Muscle layer of duodenum (tissue), 2 donors: Measurements from ENCODE around the gene MAPK11.

ENCODE experiments used
- H3K27ac ChIP-seq: one replicate; pipeline ENCODE4 v1.7.0; 2013; ENCODE audit warnings: mild to moderate bottlenecking, low read length
- H3K27me3 ChIP-seq: one replicate; pipeline ENCODE4 v1.7.0; 2013; ENCODE audit warnings: low read depth, mild to moderate bottlenecking, control low read depth, low read length
- H3K36me3 ChIP-seq, 2 donors: one replicate each; pipeline ENCODE4 v1.7.0; 2013; ENCODE audit warnings: low read length in 2 of 2, control low read depth in 1 of 2, mild to moderate bottlenecking in 1 of 2; ENCODE audit not compliant: insufficient read depth in 2 of 2, control insufficient read depth in 1 of 2
- H3K4me1 ChIP-seq, 2 donors: one replicate each; pipeline ENCODE4 v1.7.0; 2013; ENCODE audit warnings: low read length in 2 of 2, mild to moderate bottlenecking in 2 of 2, control low read depth in 1 of 2, moderate library complexity in 1 of 2; ENCODE audit not compliant: insufficient read depth in 2 of 2, control insufficient read depth in 1 of 2
- H3K4me3 ChIP-seq, 2 donors: one replicate each; pipeline ENCODE4 v1.7.0; 2013; ENCODE audit warnings: low read length in 2 of 2, low read depth in 1 of 2, mild to moderate bottlenecking in 1 of 2
- H3K9me3 ChIP-seq, 2 donors: one replicate each; pipeline ENCODE4 v1.7.0; 2013; ENCODE audit warnings: low read length in 2 of 2, control low read depth in 1 of 2, mild to moderate bottlenecking in 1 of 2; ENCODE audit not compliant: control insufficient read depth in 1 of 2
- donor health status: healthy.

Gene MAPK11

DNA sequence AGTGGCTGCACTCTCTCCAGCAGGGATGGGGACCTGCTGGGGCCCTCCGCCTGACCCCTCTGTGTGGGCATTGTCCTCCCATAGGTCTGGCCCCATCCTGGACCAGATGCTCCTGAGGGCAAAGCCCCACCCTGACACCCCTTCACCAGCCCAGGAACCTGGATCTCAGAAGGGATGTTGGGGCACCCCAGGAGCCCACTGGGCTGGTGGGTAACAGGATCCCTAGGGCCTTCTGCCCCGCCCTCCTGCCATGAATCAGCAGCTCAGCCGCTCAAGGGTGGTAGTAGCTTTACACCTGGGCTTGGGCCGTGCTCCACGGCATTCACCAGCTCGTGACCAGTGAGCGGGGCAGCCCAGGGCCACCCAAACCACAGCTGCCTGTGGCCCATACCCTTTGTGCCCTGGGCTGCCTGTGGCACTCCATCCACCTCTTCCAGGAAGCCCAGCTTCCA is 7.7 kb downstream of the MAPK11 start:
- Histone ChIP-seq H3K4me1 (peaks cover 0 to 29% of the 10 kb centered on the region in 2 donors), H3K9me3 (no peaks in the 10 kb centered on the region), H3K27me3 (peaks cover 12% of the 10 kb centered on the region), H3K36me3 (no peaks in the 10 kb centered on the region), H3K27ac (no peak overlapping the region), H3K4me3 (no peak overlapping the region)

DNA sequence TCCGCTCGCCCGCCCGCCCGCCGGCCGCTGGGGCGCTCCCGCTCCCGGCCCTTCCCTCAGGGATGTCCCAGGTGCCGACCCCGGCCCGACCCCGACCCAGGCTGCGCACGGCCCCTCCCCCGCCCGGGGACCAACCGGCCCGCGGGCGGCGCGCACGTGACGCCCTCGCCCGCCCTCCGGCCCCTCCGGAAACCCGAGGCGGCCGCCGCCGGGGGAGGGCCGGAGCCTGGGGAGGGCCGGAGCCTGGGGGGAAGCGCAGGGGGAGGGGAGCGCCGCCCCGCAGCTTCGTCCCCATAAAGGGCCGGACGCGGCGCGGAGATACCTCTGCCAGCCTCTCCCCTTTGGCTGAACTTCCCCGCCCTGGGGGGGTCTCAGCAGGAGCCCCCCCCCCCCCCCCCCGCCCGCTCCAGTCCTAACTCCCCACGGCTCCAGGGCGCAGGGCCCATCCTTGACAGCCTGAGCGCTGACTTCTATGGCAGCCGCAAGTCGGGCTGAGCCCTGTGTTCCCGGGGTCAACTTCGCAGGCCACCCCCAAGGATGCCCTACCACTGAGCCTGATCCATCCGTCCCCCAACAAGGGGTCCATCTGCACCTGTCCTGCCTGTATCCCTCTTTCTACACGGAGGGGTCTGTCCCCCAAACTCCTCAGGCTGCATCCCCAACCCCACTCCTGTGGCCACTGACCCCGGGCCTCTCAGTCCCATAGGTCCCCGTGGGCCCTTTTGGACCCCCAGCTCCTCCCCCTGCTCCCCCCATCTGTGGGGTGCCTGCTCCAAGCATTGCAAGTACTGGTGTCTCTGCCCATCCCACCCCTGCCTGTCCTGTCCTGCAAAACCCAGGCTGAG is 8.3 kb downstream of the MAPK11 start, which contains the start of gene MAPK12:
Gene MAPK12 (minus strand): TSS at position 69 of the 845 bp plus-strand sequence. CDS start 174 bp downstream, outside the sequence.
- H3K9me3 ChIP-seq, result no peaks in the 10 kb centered on the region
- peaks cover 0 to 22% of the 10 kb centered on the region in 2 donors for H3K4me1 ChIP-seq
- no peak within 1 kb of the TSS for H3K27ac ChIP-seq
- peaks cover 12% of the 10 kb centered on the region for H3K27me3 ChIP-seq
- no peaks in the 10 kb centered on the region for H3K36me3 ChIP-seq
- H3K4me3 ChIP-seq, result peak within 1 kb of the TSS in 1 of 2 donors; percentile 57

DNA sequence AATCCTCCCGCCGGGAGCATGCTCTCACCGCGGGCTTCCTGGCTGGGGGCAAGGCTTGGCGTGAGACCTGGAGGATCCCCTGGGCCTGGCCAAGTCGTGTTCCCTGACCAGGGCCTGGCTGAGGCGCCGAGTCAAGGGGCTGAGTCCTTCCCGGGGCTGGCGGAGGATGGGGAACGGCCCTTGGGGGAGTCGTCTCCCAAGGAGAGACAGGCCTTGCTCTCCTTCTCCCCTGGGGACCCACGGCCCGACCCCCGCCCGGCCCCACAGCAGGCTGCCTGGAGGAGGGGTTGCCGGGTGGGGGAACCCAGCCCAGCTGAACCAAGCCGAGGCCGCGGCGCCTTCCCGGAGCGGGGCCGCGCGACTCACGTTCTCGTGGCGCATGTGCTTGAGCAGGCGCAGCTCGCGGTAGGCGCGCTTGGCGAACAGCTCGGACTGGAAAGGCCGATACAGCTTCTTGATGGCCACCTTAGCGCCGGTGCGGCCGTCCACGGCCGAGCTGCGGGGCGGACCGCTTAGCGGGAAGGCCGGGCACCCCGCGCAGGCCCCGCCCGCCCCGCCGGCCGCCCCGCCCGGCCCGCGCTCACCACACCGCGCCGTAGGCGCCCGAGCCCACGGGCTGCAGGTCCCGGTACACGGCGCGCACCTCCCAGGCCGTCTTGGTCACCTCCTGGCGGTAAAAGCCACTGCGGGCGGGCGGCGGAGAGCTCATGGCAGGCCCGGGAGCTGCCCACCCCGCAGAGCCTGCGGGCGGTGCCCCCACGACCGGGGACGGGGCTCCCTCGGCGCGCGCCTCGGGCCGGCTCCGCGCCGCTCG is 9.2 kb downstream of the MAPK11 start:
- Histone ChIP-seq H3K27ac (no peak overlapping the region), H3K36me3 (no peaks in the 10 kb centered on the region), H3K4me1 (peaks cover 0 to 21% of the 10 kb centered on the region in 2 donors), H3K4me3 (peak overlapping the region in 1 of 2 donors; percentile 57), H3K9me3 (no peaks in the 10 kb centered on the region), H3K27me3 (peaks cover 12% of the 10 kb centered on the region)

DNA sequence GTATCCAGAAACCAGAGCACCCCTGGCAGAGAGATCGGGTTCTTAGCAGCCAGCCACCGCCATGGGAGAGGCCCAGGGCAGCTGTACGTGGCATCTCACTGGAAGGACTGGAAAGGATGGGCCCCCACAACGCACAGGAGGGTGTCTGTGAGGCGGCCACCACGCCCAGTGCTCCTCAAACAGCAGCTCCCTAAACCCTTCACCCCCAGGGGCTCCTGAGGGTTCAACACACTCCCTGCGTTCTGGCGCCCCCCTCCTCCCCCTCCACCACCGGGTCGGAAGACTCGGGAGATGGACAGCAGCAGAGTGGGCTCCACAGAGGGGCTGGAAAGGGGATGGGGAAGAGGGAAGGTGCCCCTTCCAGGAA is 9.8 kb downstream of the MAPK11 start:
- Histone ChIP-seq H3K36me3 (no peaks in the 10 kb centered on the region), H3K27ac (no peak overlapping the region), H3K4me3 (peak overlapping the region in 1 of 2 donors; percentile 57), H3K4me1 (peaks cover 0 to 21% of the 10 kb centered on the region in 2 donors), H3K9me3 (no peaks in the 10 kb centered on the region), H3K27me3 (peaks cover 12% of the 10 kb centered on the region)

DNA sequence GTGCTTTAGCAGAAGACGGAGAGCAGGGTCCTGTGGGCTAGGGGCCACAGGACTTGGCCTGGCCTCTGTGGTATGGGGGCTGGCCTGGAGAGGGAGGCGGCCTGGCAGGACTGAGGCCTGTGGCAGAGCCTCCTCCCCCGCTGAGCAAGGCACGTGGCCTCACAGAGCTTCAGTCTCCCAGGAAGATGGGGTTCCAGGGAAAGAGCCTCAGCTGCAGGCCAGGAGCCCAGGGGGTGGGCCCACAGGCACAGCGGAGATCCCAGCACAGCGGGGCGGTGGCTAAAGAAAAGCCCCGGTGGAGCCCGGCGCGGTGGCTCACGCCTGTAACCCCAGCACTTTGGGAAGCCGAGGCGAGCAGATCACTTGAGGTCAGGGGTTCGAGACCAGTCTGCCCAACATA is 10.9 kb downstream of the MAPK11 start:
- Histone ChIP-seq H3K27ac (no peak overlapping the region), H3K36me3 (no peaks in the 10 kb centered on the region), H3K4me1 (peaks cover 0 to 21% of the 10 kb centered on the region in 2 donors), H3K27me3 (peaks cover 12% of the 10 kb centered on the region), H3K9me3 (no peaks in the 10 kb centered on the region), H3K4me3 (no peak overlapping the region)

DNA sequence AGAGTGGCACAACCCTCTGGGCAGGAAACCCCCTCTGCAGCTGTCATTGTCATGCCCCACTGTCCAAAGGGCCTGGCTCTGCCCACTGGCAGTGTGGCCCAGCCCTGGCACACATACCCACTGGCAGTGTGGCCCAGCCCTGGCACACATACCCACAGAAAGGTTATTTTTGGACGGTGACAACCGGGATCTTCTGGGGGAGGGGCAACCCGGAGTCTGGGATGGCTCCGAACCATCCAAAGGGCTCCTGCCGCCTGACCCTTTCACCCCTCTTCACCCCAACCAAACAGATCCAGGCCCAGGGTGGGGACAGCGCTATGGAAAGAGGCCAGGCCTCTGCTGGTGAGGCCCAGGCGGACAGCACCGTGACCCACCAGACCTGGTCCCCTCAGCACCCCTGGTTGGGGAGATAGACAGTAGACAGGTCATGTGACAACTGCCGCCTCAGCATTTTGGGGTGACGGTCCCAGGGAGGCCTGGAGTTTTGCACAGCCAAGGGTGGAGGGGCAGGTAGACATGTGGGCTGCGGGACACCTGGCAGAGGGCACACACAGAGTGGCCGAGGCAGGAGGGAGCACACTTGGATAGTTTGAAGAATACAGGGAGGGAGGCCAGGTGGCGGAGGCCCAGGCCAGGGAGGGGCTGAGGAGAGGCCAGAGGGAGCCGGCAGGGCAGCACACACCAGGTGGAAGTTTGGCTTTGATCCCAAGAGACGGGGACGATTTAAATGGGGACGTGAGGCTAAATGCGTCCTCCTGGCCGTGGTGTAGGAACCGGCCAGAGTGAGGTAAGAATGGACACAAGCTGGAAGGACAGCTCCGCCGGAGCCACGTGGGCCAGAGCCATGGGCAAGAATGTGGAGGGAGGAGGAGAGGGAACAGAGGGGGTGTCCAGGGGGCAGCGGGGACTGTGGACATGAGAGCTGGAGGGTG is 11.6 kb downstream of the MAPK11 start:
- Histone ChIP-seq H3K27me3 (peaks cover 12% of the 10 kb centered on the region), H3K36me3 (no peaks in the 10 kb centered on the region), H3K27ac (no peak overlapping the region), H3K9me3 (no peaks in the 10 kb centered on the region), H3K4me3 (no peak overlapping the region), H3K4me1 (peaks cover 0 to 21% of the 10 kb centered on the region in 2 donors)

DNA sequence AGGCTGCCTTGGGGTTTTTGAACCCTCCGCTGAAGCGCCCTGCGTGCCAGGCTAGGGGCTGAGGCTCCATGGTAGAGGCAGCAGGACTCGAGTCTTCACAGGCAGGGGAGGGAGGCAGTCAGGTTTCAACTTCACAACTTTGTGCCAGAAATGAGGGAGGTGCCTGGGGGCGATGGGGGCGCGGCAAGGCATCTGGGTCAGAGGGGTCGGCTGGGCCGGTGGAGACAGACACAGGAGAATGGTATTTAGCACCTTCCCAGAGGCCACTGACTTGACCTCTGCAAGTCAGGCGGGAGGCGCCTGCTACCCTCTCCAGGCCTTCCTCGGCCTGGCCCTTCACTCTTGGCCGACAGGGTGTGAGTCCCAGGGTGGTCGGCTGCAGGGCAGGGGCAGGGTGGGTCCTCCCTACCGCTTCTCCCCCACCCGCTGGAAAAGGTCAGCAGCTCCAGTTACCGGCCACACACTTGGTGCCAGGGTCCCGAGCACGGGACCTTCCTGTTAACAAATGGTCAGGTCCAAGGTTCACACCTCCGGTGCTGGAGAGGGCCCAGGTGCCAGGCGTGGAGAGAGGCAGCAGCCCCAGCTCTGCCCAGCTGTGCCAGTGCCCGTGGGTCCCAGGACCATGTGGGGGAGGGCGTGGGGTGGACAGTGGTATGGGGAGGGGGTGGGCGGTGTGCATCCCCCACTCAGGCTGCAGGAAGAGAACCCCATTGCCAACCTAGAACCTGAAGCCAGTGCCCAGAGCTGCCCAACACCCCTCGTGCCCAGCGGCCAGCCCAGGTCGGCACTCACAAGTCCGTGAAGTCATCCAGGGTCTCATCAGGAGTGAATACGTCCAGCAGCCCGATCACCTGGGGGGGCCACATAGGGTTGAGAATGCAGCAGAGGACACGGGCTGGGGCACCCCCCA is 12.5 kb downstream of the MAPK11 start:
- peaks cover 7% of the 10 kb centered on the region for H3K27me3 ChIP-seq
- H3K9me3 ChIP-seq, result no peaks in the 10 kb centered on the region
- no peak overlapping the region for H3K27ac ChIP-seq
- H3K4me3 ChIP-seq, result no peak overlapping the region
- no peaks in the 10 kb centered on the region for H3K36me3 ChIP-seq
- peaks cover 0 to 20% of the 10 kb centered on the region in 2 donors for H3K4me1 ChIP-seq

DNA sequence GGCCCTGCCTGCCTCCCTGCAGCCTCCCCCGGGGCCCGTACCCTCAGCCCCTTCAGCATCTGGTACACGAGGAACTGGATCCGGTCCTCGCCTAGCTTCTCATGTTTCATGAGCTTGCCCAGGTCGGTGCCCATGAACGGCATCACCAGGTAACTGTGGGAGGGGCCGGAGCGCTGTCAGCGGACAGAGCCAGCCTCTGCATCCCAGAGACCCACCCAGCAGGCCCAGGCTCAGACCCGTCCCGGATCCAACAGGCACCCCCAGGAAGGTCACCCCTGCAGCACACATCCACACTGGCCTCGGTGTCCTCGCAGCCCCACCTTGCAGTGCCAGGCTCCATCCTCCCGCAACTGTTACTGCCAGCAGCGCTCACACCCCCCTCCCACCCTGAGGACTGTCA is 13.1 kb downstream of the MAPK11 start:
- Histone ChIP-seq H3K9me3 (no peaks in the 10 kb centered on the region), H3K27me3 (peaks cover under 1% of the 10 kb centered on the region)

DNA sequence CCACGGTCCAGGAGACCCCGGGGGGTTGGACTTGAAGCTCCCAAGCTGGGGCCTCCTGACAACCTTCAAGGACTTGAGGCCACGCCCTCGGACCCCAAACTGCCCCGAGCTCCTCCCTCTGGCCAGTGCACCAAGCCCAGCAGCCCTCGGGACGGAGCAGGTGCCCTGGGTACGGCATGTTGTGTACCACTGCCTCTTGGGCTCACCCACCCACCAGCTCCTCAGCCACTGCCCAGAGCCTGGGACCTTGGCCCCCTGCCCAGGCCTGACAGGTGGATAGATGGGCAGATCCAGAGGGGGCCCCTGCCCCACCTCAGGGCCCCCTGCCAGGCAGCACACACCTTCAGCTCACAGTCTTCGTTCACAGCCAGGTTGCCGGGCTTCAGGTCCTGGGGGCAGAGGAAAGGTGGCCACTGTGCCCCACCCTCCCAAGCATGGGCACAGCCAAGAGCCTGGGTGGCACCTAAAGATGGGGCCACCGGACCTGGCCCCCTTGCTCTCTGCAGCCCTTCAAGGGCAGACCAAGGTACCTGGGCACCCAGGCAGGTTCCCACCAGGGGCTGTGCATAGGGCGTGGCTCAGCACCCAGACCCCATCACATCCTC is 13.8 kb downstream of the MAPK11 start:
- H3K4me3 ChIP-seq, result no peak overlapping the region
- peaks cover 0 to 15% of the 10 kb centered on the region in 2 donors for H3K4me1 ChIP-seq
- H3K27ac ChIP-seq, result no peak overlapping the region
- no peaks in the 10 kb centered on the region for H3K36me3 ChIP-seq
- H3K27me3 ChIP-seq, result no peaks in the 10 kb centered on the region
- H3K9me3 ChIP-seq, result no peaks in the 10 kb centered on the region

More for the DNA sequence above, 13.1 kb downstream of the MAPK11 start:
- peaks cover 0 to 14% of the 10 kb centered on the region in 2 donors for H3K4me1 ChIP-seq
- no peaks in the 10 kb centered on the region for H3K36me3 ChIP-seq
- no peak overlapping the region for H3K4me3 ChIP-seq
- H3K27ac ChIP-seq, result no peak overlapping the region

DNA sequence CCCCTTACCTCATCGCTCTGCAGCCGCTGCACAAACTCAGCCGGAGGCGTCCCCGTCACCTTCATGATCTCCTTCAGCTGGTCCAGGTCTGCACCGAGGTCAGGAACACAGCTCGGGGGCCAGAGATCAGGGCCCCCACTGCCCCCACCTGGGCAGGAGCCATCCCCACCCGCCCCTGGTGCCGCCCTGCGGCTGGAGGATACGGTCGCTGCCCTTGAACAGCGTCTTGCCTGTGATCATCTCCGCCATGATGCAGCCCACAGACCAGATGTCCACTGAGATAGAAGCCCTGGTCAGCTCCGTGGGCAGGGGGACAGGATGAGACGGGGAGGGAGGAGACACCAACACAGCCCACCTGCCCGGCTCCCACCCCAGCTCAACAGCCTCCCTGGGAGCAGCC is 14.6 kb downstream of the MAPK11 start:
- Histone ChIP-seq H3K27ac (no peak overlapping the region), H3K4me1 (peaks cover 0 to 12% of the 10 kb centered on the region in 2 donors), H3K4me3 (no peak overlapping the region), H3K36me3 (no peaks in the 10 kb centered on the region), H3K27me3 (no peaks in the 10 kb centered on the region), H3K9me3 (no peaks in the 10 kb centered on the region)
